ENCODE data around the gene ESYT2. TPM values are rescaled to one million over a fixed set of nuclear protein-coding genes. Genes with fewer than 3 reads are reported as not detected.

The ESYT2 gene
- total RNA-seq, 1 donor from 2014 or later = 137 TPM

- no peak for DNase-seq (ENCODE audit: low read depth)
These were observed 99.5 kb downstream of the ESYT2 start for GRCh38 chr7:158729646-158730382.

- DNase-seq (ENCODE audit: low read depth) = no peak
These were observed 100.2 kb downstream of the ESYT2 start for GRCh38 chr7:158728911-158729645.

- DNase-seq (ENCODE audit: low read depth) = no peak
These were observed 101.6 kb downstream of the ESYT2 start for GRCh38 chr7:158727690-158728089.

- DNase-seq (ENCODE audit: low read depth) = peak; percentile 75
These were observed 103.0 kb downstream of the ESYT2 start for GRCh38 chr7:158726277-158726807.

- no peak for DNase-seq (ENCODE audit: low read depth)
These were observed 103.9 kb downstream of the ESYT2 start for GRCh38 chr7:158725506-158725800.

- DNase-seq (ENCODE audit: low read depth) = no peak
These were observed 104.4 kb downstream of the ESYT2 start for GRCh38 chr7:158724658-158725505.

- DNase-seq (ENCODE audit: low read depth) = no peak
These were observed 105.5 kb downstream of the ESYT2 start for GRCh38 chr7:158723714-158724385.

GRCh38 chr7:158723266-158723665, 106.0 kb downstream of the ESYT2 start:
- DNase-seq (ENCODE audit: low read depth) = no peak

- DNase-seq (ENCODE audit: low read depth) = no peak
These were observed 106.6 kb downstream of the ESYT2 start for GRCh38 chr7:158722574-158723237.

GRCh38 chr7:158720112-158720511, 109.2 kb downstream of the ESYT2 start:
- no peak for DNase-seq (ENCODE audit: low read depth)

GRCh38 chr7:158716802-158717201, 112.5 kb downstream of the ESYT2 start:
- no peak for DNase-seq (ENCODE audit: low read depth)

- DNase-seq (ENCODE audit: low read depth) = peak; percentile 99
These were observed 118.6 kb downstream of the ESYT2 start for GRCh38 chr7:158710651-158711102.

- peak; percentile 34 for DNase-seq (ENCODE audit: low read depth)
These were observed 121.7 kb downstream of the ESYT2 start for GRCh38 chr7:158707610-158708009.

- DNase-seq (ENCODE audit: low read depth) = no peak
These were observed 122.4 kb downstream of the ESYT2 start for GRCh38 chr7:158706710-158707590.

GRCh38 chr7:158706273-158706704, 123.0 kb downstream of the ESYT2 start:
- DNase-seq (ENCODE audit: low read depth) = no peak

- DNase-seq (ENCODE audit: low read depth) = peak; percentile 37
These were observed 124.0 kb downstream of the ESYT2 start for GRCh38 chr7:158705234-158705850.

GRCh38 chr7:158704524-158705233, 124.6 kb downstream of the ESYT2 start, which contains the start of gene NCAPG2:
NCAPG2 (minus strand) TSS chr7:158704804; CDS start chr7:158701899, 2,905 bp downstream.
- DNase-seq (ENCODE audit: low read depth) = peak; percentile 100
